ENCODE data around the gene TTC9C.

The TTC9C gene

DNA sequence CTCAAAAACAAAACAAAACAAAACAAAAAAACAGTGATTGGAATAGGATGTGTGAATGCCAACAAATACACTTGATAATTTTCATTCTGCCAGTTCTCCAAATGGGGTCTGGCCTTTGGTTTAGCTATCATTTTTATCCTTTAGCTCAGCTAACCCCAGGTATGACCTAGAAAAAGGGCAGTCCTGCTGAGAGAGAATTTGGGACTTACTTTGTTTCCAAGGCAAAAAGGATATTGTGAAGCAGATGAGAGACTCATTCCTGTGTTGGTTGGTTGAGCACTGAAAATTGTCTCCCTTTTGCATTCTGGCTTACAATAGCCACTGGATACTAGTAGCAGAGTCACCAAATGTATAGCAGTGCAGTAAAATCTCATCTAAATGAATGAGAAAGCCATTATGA, 8.9 kb downstream of the TTC9C start:
- TF ChIP-seq, protein P1, sequence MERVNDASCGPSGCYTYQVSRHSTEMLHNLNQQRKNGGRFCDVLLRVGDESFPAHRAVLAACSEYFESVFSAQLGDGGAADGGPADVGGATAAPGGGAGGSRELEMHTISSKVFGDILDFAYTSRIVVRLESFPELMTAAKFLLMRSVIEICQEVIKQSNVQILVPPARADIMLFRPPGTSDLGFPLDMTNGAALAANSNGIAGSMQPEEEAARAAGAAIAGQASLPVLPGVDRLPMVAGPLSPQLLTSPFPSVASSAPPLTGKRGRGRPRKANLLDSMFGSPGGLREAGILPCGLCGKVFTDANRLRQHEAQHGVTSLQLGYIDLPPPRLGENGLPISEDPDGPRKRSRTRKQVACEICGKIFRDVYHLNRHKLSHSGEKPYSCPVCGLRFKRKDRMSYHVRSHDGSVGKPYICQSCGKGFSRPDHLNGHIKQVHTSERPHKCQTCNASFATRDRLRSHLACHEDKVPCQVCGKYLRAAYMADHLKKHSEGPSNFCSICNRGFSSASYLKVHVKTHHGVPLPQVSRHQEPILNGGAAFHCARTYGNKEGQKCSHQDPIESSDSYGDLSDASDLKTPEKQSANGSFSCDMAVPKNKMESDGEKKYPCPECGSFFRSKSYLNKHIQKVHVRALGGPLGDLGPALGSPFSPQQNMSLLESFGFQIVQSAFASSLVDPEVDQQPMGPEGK (CRISPR knock-in tag; IDR thresholded peaks at IDR 0.05; ENCODE audit: borderline replicate concordance), result no peak
- no peak for TF ChIP-seq PPARA (CRISPR knock-in tag; IDR thresholded peaks at IDR 0.05; ENCODE audit: borderline replicate concordance)
- no peak for TF ChIP-seq SNAI2 (CRISPR knock-in tag; IDR thresholded peaks at IDR 0.05)
- TF ChIP-seq, protein P2, sequence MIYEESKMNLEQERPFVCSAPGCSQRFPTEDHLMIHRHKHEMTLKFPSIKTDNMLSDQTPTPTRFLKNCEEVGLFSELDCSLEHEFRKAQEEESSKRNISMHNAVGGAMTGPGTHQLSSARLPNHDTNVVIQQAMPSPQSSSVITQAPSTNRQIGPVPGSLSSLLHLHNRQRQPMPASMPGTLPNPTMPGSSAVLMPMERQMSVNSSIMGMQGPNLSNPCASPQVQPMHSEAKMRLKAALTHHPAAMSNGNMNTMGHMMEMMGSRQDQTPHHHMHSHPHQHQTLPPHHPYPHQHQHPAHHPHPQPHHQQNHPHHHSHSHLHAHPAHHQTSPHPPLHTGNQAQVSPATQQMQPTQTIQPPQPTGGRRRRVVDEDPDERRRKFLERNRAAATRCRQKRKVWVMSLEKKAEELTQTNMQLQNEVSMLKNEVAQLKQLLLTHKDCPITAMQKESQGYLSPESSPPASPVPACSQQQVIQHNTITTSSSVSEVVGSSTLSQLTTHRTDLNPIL (CRISPR knock-in tag; IDR thresholded peaks at IDR 0.05; ENCODE audit: low read depth), result no peak
- TF ChIP-seq, protein P3, sequence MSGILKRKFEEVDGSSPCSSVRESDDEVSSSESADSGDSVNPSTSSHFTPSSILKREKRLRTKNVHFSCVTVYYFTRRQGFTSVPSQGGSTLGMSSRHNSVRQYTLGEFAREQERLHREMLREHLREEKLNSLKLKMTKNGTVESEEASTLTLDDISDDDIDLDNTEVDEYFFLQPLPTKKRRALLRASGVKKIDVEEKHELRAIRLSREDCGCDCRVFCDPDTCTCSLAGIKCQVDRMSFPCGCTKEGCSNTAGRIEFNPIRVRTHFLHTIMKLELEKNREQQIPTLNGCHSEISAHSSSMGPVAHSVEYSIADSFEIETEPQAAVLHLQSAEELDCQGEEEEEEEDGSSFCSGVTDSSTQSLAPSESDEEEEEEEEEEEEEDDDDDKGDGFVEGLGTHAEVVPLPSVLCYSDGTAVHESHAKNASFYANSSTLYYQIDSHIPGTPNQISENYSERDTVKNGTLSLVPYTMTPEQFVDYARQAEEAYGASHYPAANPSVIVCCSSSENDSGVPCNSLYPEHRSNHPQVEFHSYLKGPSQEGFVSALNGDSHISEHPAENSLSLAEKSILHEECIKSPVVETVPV (CRISPR knock-in tag; IDR thresholded peaks at IDR 0.05), result no peak
- TF ChIP-seq ZFP30 (CRISPR knock-in tag; IDR thresholded peaks at IDR 0.05), result no peak
- TF ChIP-seq ISL1 (CRISPR knock-in tag; IDR thresholded peaks at IDR 0.05), result no peak
- no peak for TF ChIP-seq ZNF8 (CRISPR knock-in tag; IDR thresholded peaks at IDR 0.05)
- no peak for TF ChIP-seq ZC3H10 (CRISPR knock-in tag; IDR thresholded peaks at IDR 0.05)
- no peak for TF ChIP-seq TCF4 (CRISPR knock-in tag; IDR thresholded peaks at IDR 0.05; ENCODE audit: borderline replicate concordance)
- no peak for TF ChIP-seq OSR1 (CRISPR knock-in tag; IDR thresholded peaks at IDR 0.05)
- no peak for TF ChIP-seq CSDC2 (CRISPR knock-in tag; IDR thresholded peaks at IDR 0.05)
- TF ChIP-seq, protein P4, sequence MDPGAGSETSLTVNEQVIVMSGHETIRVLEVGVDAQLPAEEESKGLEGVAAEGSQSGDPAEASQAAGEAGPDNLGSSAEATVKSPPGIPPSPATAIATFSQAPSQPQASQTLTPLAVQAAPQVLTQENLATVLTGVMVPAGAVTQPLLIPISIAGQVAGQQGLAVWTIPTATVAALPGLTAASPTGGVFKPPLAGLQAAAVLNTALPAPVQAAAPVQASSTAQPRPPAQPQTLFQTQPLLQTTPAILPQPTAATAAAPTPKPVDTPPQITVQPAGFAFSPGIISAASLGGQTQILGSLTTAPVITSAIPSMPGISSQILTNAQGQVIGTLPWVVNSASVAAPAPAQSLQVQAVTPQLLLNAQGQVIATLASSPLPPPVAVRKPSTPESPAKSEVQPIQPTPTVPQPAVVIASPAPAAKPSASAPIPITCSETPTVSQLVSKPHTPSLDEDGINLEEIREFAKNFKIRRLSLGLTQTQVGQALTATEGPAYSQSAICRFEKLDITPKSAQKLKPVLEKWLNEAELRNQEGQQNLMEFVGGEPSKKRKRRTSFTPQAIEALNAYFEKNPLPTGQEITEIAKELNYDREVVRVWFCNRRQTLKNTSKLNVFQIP (CRISPR knock-in tag; IDR thresholded peaks at IDR 0.05; ENCODE audit: borderline replicate concordance, low read depth), result no peak
- TF ChIP-seq ZNF70 (CRISPR knock-in tag; IDR thresholded peaks at IDR 0.05), result no peak
- no peak for TF ChIP-seq TOX (CRISPR knock-in tag; IDR thresholded peaks at IDR 0.05; ENCODE audit: borderline replicate concordance)
- TF ChIP-seq, protein P5, sequence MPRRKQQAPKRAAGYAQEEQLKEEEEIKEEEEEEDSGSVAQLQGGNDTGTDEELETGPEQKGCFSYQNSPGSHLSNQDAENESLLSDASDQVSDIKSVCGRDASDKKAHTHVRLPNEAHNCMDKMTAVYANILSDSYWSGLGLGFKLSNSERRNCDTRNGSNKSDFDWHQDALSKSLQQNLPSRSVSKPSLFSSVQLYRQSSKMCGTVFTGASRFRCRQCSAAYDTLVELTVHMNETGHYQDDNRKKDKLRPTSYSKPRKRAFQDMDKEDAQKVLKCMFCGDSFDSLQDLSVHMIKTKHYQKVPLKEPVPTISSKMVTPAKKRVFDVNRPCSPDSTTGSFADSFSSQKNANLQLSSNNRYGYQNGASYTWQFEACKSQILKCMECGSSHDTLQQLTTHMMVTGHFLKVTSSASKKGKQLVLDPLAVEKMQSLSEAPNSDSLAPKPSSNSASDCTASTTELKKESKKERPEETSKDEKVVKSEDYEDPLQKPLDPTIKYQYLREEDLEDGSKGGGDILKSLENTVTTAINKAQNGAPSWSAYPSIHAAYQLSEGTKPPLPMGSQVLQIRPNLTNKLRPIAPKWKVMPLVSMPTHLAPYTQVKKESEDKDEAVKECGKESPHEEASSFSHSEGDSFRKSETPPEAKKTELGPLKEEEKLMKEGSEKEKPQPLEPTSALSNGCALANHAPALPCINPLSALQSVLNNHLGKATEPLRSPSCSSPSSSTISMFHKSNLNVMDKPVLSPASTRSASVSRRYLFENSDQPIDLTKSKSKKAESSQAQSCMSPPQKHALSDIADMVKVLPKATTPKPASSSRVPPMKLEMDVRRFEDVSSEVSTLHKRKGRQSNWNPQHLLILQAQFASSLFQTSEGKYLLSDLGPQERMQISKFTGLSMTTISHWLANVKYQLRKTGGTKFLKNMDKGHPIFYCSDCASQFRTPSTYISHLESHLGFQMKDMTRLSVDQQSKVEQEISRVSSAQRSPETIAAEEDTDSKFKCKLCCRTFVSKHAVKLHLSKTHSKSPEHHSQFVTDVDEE (CRISPR knock-in tag; IDR thresholded peaks at IDR 0.05), result no peak
- no peak for TF ChIP-seq ZFP3 (CRISPR knock-in tag; IDR thresholded peaks at IDR 0.05)
- TF ChIP-seq ARNTL (CRISPR knock-in tag; IDR thresholded peaks at IDR 0.05; ENCODE audit: borderline replicate concordance, low read depth), result no peak
- no peak for TF ChIP-seq RARB (CRISPR knock-in tag; IDR thresholded peaks at IDR 0.05)
- ATAC-seq, result no peak

DNA sequence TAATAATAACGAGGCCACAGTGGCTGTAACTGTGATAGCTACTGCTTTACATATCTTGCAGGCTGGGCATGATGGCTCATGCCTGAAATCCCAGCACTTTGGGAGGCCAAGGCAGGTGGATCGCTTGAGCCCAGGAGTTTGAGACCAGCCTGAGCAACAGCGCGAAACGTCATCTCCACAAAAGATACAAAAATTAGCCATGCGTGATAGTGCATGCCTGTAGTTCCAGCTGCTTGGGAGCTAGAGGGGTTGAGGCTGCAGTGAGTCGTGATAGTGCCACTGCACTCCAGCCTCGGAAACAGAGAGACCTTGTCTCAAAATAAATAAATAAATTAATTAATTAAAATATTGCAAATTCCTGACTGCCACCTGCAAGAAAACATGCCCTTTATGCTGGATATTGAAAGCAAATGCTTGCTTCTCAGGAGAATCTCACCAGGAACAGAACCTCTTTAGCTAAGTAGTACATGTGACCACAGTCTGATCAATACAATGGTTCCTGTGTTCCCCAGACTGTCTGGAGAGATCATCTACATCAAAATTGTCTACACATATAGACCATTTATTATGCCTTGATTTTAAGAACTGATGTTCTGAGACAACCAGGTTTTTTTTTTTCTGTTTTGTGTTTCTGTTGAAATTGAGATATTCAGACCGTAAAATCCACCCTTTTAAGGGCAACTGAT, 19.3 kb downstream of the TTC9C start:
- no peak; the same call in 2 of the 3 replicates for ATAC-seq
- TF ChIP-seq, protein P1 (CRISPR knock-in tag; IDR thresholded peaks at IDR 0.05; ENCODE audit: borderline replicate concordance), result no peak
- TF ChIP-seq, protein P5 (CRISPR knock-in tag; IDR thresholded peaks at IDR 0.05), result no peak
- no peak for TF ChIP-seq RARB (CRISPR knock-in tag; IDR thresholded peaks at IDR 0.05)
- TF ChIP-seq GLIS3 (CRISPR knock-in tag; IDR thresholded peaks at IDR 0.05), result no peak
- no peak for TF ChIP-seq SNAI2 (CRISPR knock-in tag; IDR thresholded peaks at IDR 0.05)
- TF ChIP-seq CSDC2 (CRISPR knock-in tag; IDR thresholded peaks at IDR 0.05), result no peak
- no peak for TF ChIP-seq ZNF70 (CRISPR knock-in tag; IDR thresholded peaks at IDR 0.05)
- no peak for TF ChIP-seq TCF4 (CRISPR knock-in tag; IDR thresholded peaks at IDR 0.05; ENCODE audit: borderline replicate concordance)
- TF ChIP-seq ARNTL (CRISPR knock-in tag; IDR thresholded peaks at IDR 0.05; ENCODE audit: borderline replicate concordance, low read depth), result no peak
- TF ChIP-seq, protein P4 (CRISPR knock-in tag; IDR thresholded peaks at IDR 0.05; ENCODE audit: borderline replicate concordance, low read depth), result no peak
- TF ChIP-seq PPARA (CRISPR knock-in tag; IDR thresholded peaks at IDR 0.05; ENCODE audit: borderline replicate concordance), result no peak
- TF ChIP-seq BACH2 (CRISPR knock-in tag; IDR thresholded peaks at IDR 0.05; ENCODE audit: borderline replicate concordance), result no peak
- TF ChIP-seq TOX (CRISPR knock-in tag; IDR thresholded peaks at IDR 0.05; ENCODE audit: borderline replicate concordance), result no peak
- no peak for TF ChIP-seq ZNF565 (CRISPR knock-in tag; conservative IDR thresholded peaks at IDR 0.05; ENCODE audit: low read depth)
- TF ChIP-seq ZFP30 (CRISPR knock-in tag; IDR thresholded peaks at IDR 0.05), result no peak
